Naive thymus-derived CD4-positive, alpha-beta T cell (primary cell): Measurements from ENCODE around the gene MRPL32. TPM values are rescaled to one million over a fixed set of nuclear protein-coding genes. Genes with fewer than 3 reads are reported as not detected.

Experiments
- polyA plus RNA-seq, 2 donors: library from polyadenylated mRNA; unstranded; fragments of 300-500 nt; fragmentation: Illumina TruSeq; gene quantifications; one replicate each; pipeline ENCODE4 v1.2.3, GENCODE V29; 2021
- total RNA-seq, 6 experiments: library from RNA in 5 of 6; stranded (reverse) in 5 of 6; gene quantifications; 1 replicate in 5 of 6; 2 replicates in 1 of 6; pipeline ENCODE4 v1.2.3 and lab custom pipeline; 2021 to 2026

The MRPL32 gene
- total and polyA plus RNA-seq, 7 experiments from 2014 or later = 27.7 to 58.2 (median 52.9) TPM

Other genes starting within 250 kb of the MRPL32 start
- 10 to 100 TPM in 1 of 5 experiments, 1 to 10 TPM in 4; 2.3 to 10.9 (median 5.3) TPM for gene C7orf25, start 20.3 kb upstream of the MRPL32 start, total RNA-seq
- 1 to 10 TPM; 4.0 to 7.7 TPM for gene C7orf25, start 20.3 kb upstream of the MRPL32 start, polyA plus RNA-seq
- 100 to 1,000 TPM in 1 of 5 experiments, 10 to 100 TPM in 4; 29.3 to 144 (median 35.3) TPM for gene PSMA2, start 202 bp upstream of the MRPL32 start, total RNA-seq
- gene PSMA2, start 202 bp upstream of the MRPL32 start, polyA plus RNA-seq = 100 to 1,000 TPM; 196 to 257 TPM
- gene HECW1, start 180.3 kb downstream of the MRPL32 start, total RNA-seq = not detected
- gene HECW1, start 180.3 kb downstream of the MRPL32 start, polyA plus RNA-seq = not detected